H1 (cell line): ENCODE results near the gene GPER1. TPM values are rescaled to one million over a fixed set of nuclear protein-coding genes. Genes with fewer than 3 reads are reported as not detected.

Experiments
- CHD2 ChIP-seq: IDR thresholded peaks from 2 replicates; pipeline ENCODE4 v1.6.1; 2012; ENCODE audit warnings: low read length, improper control_type of control experiment
- KDM1A ChIP-seq: fragments of 200-600, 300-600 bp; sonication (generic); IDR thresholded peaks from 2 replicates; pipeline ENCODE4 v1.7.1; 2016; ENCODE audit warnings: mild to moderate bottlenecking, low read length, borderline replicate concordance
- RAD21 ChIP-seq, 2 experiments: IDR thresholded peaks in 1 of 2; conservative IDR thresholded peaks in 1 of 2; 2 replicates each; pipeline ENCODE4 v1.6.1; 2011; ENCODE audit warnings: low read depth in 2 of 2, low read length in 2 of 2, improper control_type of control experiment in 1 of 2, inconsistent platforms in 1 of 2, mild to moderate bottlenecking in 1 of 2, moderate library complexity in 1 of 2
- RBBP5 ChIP-seq: IDR thresholded peaks from 2 replicates; pipeline ENCODE4 v1.7.1; 2012; ENCODE audit warnings: low read depth, mild to moderate bottlenecking, inconsistent platforms, low read length, moderate library complexity, borderline replicate concordance
- SP1 ChIP-seq: IDR thresholded peaks from 2 replicates; pipeline ENCODE4 v1.6.1; 2011; ENCODE audit warnings: low read depth, low read length
- ZNF274 ChIP-seq: IDR thresholded peaks from 2 replicates; pipeline ENCODE4 v1.7.0; 2012; ENCODE audit warnings: low read length, borderline replicate concordance; ENCODE audit errors: extremely low read depth
- polyA plus RNA-seq, 7 experiments: library from polyadenylated mRNA; depleted of rRNA in 3 of 7; stranded (reverse) in 5 of 7; unstranded in 2 of 7; fragments of >200 nt in 5 of 7; fragments of 200-250 nt in 2 of 7; gene quantifications; 1 replicate in 5 of 7; 2 replicates in 1 of 7; 4 replicates in 1 of 7; pipeline versions ENCODE4 v1.2.1 to v1.2.3, GENCODE V29; 2011 to 2013; ENCODE audit warnings: missing spikeins in 2 of 7, mixed read lengths in 2 of 7
- total RNA-seq: library from RNA; stranded (reverse); fragmentation: NEBNext Ultra II Directional; extraction: Animal tissue kit (Norgen Biotek cat#: 25700); gene quantifications from 2 replicates; pipeline ENCODE4 v1.2.1, GENCODE V29; 2021

GPER1 gene
- total and polyA plus RNA-seq, 2 of the 8 experiments (the other 6 are each of a cell fraction or from before 2014, with no cell fraction given), result 0.24 to 0.47 TPM

GRCh38 chr7:1112625-1113547 lies 25.0 kb downstream of the GPER1 start (continued):
- TF ChIP-seq RBBP5, result no peak
- TF ChIP-seq ZNF274, result no peak
- no peak for TF ChIP-seq KDM1A
- TF ChIP-seq SP1, result no peak
- no peak for TF ChIP-seq CHD2
- no peak for TF ChIP-seq RAD21 (IDR thresholded peaks at IDR 0.05 in 1 of 2, conservative IDR thresholded peaks at IDR 0.05 in 1 of 2; ENCODE audit: low read depth in 2 of 2, low read length in 2 of 2)
- TF ChIP-seq, all 59 proteins: peak for 0
